ENCODE measurements around the gene CYTIP.

DNA sequence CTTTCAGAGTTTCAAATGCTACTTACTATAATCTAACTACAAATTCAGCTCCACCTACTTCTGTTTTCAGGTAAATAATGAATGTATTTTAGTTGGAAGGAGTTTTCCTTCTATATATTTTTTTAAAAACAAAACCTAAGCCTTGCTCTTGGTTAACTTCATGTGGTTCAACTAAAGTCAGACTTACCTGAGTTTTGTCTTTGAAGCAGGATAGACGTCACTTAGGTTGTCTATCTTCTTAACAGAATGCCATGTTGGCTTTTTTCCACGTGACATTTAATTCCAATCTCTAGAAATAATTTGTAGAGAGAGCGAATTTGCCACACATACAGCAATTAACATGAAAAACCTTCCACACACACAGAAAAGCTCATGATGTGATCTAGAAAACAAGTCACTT lies 43.9 kb upstream of the CYTIP start:
- TF ChIP-seq POLR2AphosphoS5 (IDR thresholded peaks at IDR 0.05; ENCODE audit: borderline replicate concordance, low read depth, low read length) (no peak), EZH2 (IDR thresholded peaks at IDR 0.05) (no peak), FOXP2 (optimal IDR thresholded peaks at IDR 0.05; ENCODE audit: control extremely low read depth, extremely low read length, insufficient read depth) (no peak)

All from SK-N-MC (cell line).